Tibial artery (tissue), 4 donors: ENCODE measurements around the gene SND1.

ENCODE experiments used
- DNase-seq, 2 donors: peaks; one replicate each; pipeline ENCODE4 v3.0.0-alpha.2; 2019
- H3K27ac ChIP-seq, 2 donors: fragments of 200-600 bp; sonication (generic) in 1 of 2; 1 replicate in 1 of 2; 2 replicates in 1 of 2; pipeline ENCODE4 v1.5.1; 2018 to 2019; ENCODE audit warnings: mild to moderate bottlenecking in 1 of 2
- H3K27me3 ChIP-seq, 2 donors: fragments of 200-600 bp; sonication (generic) in 1 of 2; one replicate each; pipeline versions ENCODE4 v1.5.1 to v1.6.0; 2016 to 2019
- H3K36me3 ChIP-seq, 3 donors: fragments of 200-600 bp; sonication (generic) in 2 of 3; one replicate each; pipeline ENCODE4 v1.5.1; 2016 to 2019; ENCODE audit warnings: mild to moderate bottlenecking in 2 of 3
- H3K4me1 ChIP-seq, 4 donors: fragments of 200-600 bp; sonication (generic) in 2 of 4; 1 replicate in 3 of 4; 2 replicates in 1 of 4; pipeline ENCODE4 v1.5.1; 2016 to 2019
- H3K4me3 ChIP-seq, 2 donors: fragments of 200-600 bp; sonication (generic) in 1 of 2; 1 replicate in 1 of 2; 2 replicates in 1 of 2; pipeline ENCODE4 v1.5.1; 2018 to 2019; ENCODE audit warnings: mild to moderate bottlenecking in 2 of 2
- H3K9me3 ChIP-seq, 3 donors: fragments of 200-600 bp; sonication (generic) in 1 of 3; one replicate each; pipeline ENCODE4 v1.5.1; 2016 to 2019
- intact Hi-C: fragments of 100-400 bp; cut with DNase I; formaldehyde crosslinking; loops from one replicate; pipeline ENCODE4 v1.15.0; 2023; ENCODE audit warnings: low total_unique reads
- TF ChIP-seq, protein P1 (sequence below), 2 experiments: fragments of 200-600 bp in 1 of 2; fragments of 450-650 bp in 1 of 2; IDR thresholded peaks; one replicate each; pipeline ENCODE4 v1.5.1; 2017 to 2019; ENCODE audit warnings: antibody characterized with exemption in 2 of 2, mild to moderate bottlenecking in 1 of 2, moderate library complexity in 1 of 2

The SND1 gene

DNA sequence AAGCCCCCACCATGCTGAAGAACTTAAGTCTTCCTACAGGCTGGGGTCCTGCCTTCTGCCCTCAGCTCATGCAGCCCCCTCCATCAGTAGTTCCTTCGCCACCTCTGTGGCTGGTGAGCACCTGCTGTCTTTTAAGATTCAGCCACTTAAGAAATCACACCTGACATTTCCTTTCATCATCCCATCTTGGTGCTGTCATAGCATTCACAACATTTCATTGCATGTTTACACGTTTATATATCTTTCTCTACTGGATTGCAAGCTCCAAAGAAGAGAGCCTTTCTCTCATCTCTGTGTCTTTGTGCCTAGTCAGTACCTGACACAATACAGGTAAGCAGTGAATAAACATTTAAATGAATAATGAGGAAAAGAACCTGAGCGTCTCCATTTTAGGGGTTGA is 38.3 kb downstream of the SND1 start:
- Histone ChIP-seq H3K4me3 (no peak overlapping the region), H3K9me3 (no peaks in the 10 kb centered on the region), H3K27me3 (no peaks in the 10 kb centered on the region), H3K36me3 (peaks cover 17 to 55% (median 33%) of the 10 kb centered on the region in 3 donors), H3K27ac (no peak overlapping the region), H3K4me1 (no peaks in the 10 kb centered on the region)
- intact Hi-C loops = no loop called here
- TF ChIP-seq, protein P1, sequence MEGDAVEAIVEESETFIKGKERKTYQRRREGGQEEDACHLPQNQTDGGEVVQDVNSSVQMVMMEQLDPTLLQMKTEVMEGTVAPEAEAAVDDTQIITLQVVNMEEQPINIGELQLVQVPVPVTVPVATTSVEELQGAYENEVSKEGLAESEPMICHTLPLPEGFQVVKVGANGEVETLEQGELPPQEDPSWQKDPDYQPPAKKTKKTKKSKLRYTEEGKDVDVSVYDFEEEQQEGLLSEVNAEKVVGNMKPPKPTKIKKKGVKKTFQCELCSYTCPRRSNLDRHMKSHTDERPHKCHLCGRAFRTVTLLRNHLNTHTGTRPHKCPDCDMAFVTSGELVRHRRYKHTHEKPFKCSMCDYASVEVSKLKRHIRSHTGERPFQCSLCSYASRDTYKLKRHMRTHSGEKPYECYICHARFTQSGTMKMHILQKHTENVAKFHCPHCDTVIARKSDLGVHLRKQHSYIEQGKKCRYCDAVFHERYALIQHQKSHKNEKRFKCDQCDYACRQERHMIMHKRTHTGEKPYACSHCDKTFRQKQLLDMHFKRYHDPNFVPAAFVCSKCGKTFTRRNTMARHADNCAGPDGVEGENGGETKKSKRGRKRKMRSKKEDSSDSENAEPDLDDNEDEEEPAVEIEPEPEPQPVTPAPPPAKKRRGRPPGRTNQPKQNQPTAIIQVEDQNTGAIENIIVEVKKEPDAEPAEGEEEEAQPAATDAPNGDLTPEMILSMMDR (IDR thresholded peaks at IDR 0.05) = no peak
- no peak for DNase-seq

GRCh38 chr7:127690806-127691205 is 38.8 kb downstream of the SND1 start:
- no peak overlapping the region for H3K4me3 ChIP-seq
- DNase-seq = no peak
- intact Hi-C loops = no loop called here
- peaks cover 22 to 60% (median 38%) of the 10 kb centered on the region in 3 donors for H3K36me3 ChIP-seq
- H3K27ac ChIP-seq = no peak overlapping the region
- TF ChIP-seq, protein P1 (IDR thresholded peaks at IDR 0.05) = no peak
- H3K4me1 ChIP-seq = no peaks in the 10 kb centered on the region
- no peaks in the 10 kb centered on the region for H3K9me3 ChIP-seq
- H3K27me3 ChIP-seq = no peaks in the 10 kb centered on the region

DNA sequence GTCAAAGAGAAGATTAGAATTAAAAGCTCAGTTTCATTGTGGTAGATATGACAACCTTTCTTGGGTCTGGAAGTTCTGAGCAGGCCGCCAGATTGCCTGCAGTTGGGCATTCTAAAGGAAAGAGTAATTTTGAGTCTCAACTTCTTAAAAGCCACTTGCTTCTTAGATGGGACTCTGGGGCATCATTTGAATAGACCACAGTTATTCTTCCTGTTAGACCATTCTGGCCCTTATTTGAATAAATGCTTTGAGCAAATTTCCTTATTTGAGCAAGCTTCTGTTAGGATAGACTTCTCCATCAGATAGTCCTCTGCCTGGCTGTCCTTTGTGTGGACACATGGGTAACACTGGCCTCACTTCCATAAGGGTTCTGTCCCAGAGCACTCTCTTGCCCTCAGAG is 40.2 kb downstream of the SND1 start:
- no peak for DNase-seq
- TF ChIP-seq, protein P1 (IDR thresholded peaks at IDR 0.05) = no peak
- Histone ChIP-seq H3K9me3 (no peaks in the 10 kb centered on the region), H3K27ac (no peak overlapping the region), H3K27me3 (no peaks in the 10 kb centered on the region), H3K4me3 (no peak overlapping the region), H3K36me3 (peaks cover 18 to 57% (median 35%) of the 10 kb centered on the region in 3 donors), H3K4me1 (no peaks in the 10 kb centered on the region)
- intact Hi-C loops = no loop called here

DNA sequence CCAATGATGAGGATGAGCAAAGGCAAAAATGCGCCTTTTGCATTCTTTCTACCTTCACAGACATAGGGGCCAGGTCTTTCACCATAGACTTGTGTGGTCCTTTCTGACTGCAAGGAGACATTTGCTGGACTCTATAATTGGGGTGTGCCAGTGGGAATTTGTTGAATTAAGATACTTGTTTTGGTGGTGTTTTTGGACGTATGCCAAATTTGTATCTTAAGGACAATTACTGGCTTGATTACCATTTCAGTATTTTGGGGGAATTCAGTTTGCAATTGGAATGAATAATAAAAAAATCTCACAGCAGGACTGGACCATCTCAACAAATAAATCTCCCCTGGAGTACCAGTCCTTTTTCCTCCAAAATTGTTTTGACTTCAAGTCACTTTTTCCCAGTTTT is 47.9 kb downstream of the SND1 start:
- DNase-seq = no peak
- TF ChIP-seq, protein P1 (IDR thresholded peaks at IDR 0.05) = no peak
- no peak overlapping the region for H3K4me3 ChIP-seq
- H3K9me3 ChIP-seq = no peaks in the 10 kb centered on the region
- peaks cover 32 to 67% (median 50%) of the 10 kb centered on the region in 3 donors for H3K36me3 ChIP-seq
- intact Hi-C loops = no loop called here
- H3K27me3 ChIP-seq = no peaks in the 10 kb centered on the region
- no peak overlapping the region for H3K27ac ChIP-seq
- no peaks in the 10 kb centered on the region for H3K4me1 ChIP-seq

DNA sequence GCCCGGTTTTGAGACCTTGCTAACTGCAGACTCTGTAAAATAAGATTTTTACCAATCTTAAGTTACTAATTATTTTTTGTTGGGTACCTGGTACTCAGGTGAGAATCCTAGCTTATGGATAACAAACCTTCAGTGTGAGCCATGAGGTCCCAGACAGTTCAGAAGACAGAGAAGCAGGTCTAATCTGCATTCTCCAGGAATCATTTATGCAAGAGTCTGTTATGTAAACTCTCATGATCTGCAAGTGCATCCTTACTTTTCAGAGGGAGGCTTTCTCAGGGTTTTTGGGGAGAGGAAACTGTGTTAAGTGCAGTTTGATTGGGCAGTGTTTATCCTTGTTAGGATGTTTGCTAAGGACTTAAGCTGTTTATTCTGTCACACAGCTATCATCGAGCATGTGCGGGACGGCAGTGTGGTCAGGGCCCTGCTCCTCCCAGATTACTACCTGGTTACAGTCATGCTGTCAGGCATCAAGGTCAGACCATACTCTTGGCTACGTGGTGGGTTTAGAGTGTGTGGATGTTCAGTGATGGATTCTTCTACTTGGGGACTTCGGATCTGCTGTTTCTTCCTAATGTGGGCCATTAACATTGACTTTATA is 50.2 kb downstream of the SND1 start:
- TF ChIP-seq, protein P1 (IDR thresholded peaks at IDR 0.05) = no peak
- peaks cover 31 to 69% (median 51%) of the 10 kb centered on the region in 3 donors for H3K36me3 ChIP-seq
- H3K27me3 ChIP-seq = no peaks in the 10 kb centered on the region
- no peak overlapping the region for H3K27ac ChIP-seq
- H3K4me3 ChIP-seq = no peak overlapping the region
- no peak for DNase-seq
- intact Hi-C loops = no loop called here
- no peaks in the 10 kb centered on the region for H3K9me3 ChIP-seq
- no peaks in the 10 kb centered on the region for H3K4me1 ChIP-seq

DNA sequence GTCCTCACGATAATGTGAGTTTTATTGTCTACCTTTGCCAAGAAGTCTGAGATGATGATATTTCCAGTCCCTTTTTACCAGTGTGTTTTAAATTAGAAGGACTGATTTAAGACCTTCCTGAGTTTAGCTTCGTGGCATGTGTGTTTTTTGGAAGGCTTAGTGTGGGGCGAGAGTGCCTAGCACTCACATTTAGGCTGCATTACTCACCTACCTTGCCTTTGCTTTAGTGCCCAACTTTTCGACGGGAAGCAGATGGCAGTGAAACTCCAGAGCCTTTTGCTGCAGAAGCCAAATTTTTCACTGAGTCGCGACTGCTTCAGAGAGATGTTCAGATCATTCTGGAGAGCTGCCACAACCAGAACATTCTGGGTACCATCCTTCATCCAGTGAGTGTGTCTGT is 50.9 kb downstream of the SND1 start:
- Histone ChIP-seq H3K4me1 (no peaks in the 10 kb centered on the region), H3K27me3 (no peaks in the 10 kb centered on the region), H3K9me3 (no peaks in the 10 kb centered on the region), H3K27ac (no peak overlapping the region), H3K36me3 (peaks cover 31 to 77% (median 51%) of the 10 kb centered on the region in 3 donors), H3K4me3 (no peak overlapping the region)
- intact Hi-C loops = no loop called here
- TF ChIP-seq, protein P1 (IDR thresholded peaks at IDR 0.05) = no peak
- no peak for DNase-seq
